NCI-H1436 (cell line): ENCODE results near the gene GALNT2.

Source experiments
- DNase-seq: peaks from one replicate; lab custom pipeline; 2025; lab: John Stamatoyannopoulos, UW

GALNT2 gene

GRCh38 chr1:230129341-230129740 is 62.3 kb downstream of the GALNT2 start:
- DNase-seq: no peak

GRCh38 chr1:230130172-230130944 is 63.3 kb downstream of the GALNT2 start:
- DNase-seq: no peak

DNA sequence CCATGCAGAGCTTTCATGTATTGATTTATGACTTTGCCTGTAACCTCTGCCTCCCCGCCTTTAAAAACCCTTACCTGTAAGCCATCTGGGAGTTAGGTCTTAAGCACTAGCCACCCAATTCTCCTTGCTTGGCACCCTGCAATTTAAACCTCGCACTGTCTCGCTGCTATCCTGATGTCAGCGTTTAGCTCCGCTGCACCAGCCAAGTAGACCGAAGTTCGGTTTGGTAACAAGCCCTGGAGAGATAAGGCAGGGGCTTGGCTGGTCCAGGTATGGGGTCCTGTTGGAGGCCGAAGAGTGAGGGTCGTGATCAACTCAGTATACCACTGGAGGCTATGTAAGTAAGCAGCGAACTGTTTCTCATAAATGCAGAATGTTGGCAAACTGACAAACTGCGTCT is 64.4 kb downstream of the GALNT2 start:
- DNase-seq: no peak

- no peak for DNase-seq
Measured at GRCh38 chr1:230132758-230133157, 65.7 kb downstream of the GALNT2 start.

DNA sequence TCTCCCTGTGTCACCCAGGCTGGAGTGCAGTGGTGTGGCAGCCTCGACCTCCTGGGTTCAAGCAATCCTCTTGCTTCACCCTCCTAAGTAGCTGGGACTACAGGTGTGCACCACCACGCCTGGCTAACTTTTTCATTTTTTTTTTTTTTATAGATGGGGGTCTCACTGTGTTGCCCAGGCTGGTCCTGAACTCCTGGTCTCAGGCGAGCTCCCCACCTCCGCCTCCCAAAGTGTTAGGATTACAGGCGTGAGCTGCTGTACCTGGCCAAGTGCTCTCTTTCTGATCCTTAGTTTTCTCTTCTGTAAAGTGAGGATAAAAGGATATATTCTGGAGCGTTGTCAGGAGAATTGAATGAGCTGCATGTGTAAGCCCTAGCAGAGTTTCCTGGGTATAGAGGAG is 68.7 kb downstream of the GALNT2 start:
- DNase-seq: no peak

- no peak for DNase-seq
Measured at GRCh38 chr1:230136453-230137336, 69.7 kb downstream of the GALNT2 start.

DNA sequence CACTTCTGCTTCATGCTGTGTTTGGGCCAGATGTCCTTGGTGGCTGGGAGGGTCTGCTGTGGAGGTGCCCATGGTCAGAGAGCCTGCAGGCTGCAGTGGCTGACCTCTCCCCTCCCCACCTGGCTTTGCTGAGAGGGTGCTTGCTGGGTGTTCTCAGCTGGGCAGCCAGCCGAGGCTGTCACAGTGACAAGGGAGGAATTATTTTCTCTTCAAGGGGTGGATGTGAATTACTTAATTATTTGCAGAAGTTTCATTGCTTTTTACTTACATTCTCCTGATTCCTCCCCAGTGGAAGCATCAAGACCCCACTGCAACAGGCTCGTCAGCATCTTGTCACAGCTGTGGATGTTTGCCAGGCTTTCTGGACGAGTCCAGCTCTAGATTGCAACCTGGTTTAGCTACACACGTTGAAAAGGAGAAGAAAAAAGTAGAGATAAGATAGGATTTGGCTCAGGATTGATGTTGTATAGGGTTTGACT is 70.3 kb downstream of the GALNT2 start:
- DNase-seq: no peak

- no peak for DNase-seq
Measured at GRCh38 chr1:230138561-230139239, 71.7 kb downstream of the GALNT2 start.

DNA sequence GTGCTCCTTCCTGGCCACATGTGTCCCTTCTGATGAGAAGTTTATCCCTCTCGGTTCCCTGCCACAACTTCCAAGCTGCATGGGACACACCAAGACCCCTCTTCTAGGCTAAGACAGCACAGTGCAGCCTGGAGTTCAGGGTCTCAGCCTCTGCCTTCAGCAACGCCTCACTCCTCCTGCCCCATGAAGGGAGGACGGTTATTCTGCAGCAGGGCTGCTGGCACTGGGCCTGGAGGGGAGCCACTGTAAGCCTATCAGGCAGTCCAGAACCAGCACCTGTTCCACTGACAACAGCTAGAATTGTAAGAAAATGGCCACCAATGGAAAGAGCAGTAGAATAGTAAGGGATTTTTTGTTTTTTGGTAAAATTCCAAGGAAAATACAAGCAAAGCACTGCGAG is 72.3 kb downstream of the GALNT2 start:
- no peak for DNase-seq

GRCh38 chr1:230139741-230140140 is 72.7 kb downstream of the GALNT2 start:
- no peak for DNase-seq

DNA sequence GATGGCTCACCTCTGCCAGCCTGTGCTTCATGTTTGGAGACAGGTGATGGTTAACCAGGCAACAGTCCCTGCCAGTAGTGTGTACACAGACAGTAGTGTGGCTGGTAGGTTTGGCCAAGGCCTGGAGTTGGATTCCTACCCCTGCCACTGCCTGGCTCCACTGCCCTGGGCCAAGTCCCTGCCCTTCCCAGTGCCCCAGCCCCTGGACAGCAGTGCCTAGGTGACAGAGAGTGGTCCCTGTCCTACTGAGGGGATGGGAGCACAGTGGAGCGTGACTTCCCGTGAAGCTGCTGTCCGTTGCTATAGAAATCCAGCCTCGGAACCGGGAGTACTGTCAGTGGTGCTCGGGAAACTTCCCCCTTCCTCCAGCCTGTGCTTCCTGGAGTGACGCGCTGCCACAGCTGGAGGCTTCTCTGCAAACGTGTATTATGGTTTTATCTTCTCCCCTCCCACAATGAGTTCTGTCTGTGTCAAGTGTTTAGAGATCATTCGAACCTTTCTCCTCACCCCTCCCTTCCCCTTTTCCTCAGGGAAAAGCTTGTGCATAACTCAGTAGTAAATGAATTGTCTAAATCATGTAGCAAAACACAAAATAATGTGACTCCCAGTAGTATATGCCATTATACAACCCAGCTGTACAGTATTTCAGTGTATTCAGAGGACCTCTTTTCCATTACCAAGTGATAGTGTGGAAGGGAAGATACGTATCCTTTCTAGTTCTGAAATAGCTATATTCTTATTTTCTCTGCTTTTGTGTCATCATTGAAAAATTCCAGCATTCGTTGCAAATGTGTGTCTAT is 73.4 kb downstream of the GALNT2 start:
- no peak for DNase-seq

DNA sequence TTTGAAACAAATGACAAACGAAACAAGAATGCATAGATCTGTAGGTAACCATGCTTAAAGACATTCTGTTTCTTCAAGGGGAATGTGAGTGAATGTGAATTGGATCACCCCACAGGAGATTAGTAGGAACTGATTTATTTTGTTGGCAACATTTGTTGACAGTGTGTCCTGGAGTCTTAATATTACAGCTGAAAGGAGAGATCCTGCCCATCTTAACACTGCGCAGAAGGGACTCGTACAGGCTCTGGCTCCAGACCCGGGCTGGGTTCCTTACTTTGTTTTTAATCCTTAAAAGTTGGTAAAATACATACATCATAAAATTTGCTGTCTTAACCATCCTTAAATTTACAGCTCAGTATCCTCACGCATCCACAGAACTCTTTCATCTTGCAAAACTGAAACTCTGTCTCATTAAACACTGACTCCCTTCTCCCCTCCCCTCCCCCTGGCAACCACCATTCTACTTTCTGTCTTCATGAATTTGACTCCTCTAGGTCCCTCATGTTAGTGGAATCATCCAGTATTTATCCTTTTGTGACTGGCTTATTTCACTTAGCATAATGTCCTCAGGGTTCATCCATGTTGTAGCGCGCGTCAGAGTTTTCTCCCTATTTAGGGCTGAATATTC is 74.1 kb downstream of the GALNT2 start:
- no peak for DNase-seq

DNA sequence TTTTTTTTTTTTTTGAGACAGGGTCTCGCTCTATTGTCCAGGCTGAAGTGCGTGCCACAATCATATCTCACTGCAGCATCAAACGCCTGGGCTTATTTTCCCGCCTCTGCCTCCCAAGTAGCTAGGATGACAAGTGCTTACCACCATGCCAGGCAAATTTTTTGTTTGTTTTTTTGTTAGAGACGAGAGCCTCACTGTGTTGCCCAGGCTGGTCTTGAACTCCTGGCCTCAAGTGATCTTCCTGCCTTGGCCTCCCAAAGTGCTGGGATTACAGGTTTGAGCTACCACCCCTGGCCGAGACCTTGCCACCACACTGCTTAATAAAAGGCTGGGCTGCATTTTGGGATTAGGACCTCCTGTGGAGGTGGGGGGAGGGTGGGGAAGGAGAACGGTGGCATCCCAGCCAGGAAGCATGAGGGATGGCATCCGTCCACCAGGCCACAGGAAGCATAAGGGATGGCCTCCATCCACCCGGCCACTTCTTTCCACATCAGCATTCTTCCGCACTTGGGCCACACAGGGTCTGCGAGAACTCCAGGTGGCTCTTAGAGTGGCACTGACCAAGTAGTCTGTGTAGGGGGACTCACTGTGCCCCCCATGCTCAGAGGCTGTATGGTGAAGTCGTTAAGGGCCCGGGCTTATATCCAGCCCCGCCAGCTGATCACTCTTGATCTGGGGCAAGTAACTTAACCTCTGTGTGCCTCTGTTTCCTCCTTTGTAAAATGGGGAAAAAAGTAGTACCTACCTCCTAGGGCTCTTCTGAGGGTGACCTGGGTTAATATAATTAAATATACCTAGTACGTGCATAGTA is 75.0 kb downstream of the GALNT2 start:
- DNase-seq: no peak

DNA sequence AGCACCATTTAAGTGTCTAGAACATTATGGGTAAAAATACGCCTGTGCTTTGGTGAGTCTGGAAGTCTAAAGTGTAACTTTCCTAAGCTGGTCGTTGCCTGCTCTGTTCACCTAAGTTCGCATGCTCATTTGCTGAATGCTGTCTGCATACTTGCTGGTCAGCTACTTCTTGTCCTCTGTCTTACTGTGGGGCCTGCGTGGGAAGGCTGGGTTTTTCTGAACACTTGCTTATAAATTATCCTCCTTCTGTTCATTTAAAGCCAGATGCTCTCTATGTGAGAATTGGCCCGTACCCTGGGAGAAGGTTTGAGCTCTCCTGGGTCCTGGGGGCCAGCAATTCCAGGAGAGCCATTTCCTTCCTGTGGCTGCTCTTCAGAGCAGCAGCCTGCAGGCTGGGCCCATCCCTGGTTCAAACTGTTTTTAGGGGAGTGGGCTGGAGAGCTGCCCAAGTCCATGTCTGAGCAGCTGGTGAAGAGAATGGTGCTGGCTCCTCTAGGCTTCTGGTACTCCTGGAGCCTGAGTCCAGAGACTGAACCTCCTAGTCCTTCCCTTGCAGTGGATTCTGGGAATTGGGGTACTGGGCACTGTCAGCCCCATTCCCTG is 75.7 kb downstream of the GALNT2 start:
- DNase-seq: no peak

GRCh38 chr1:230143534-230143933 is 76.5 kb downstream of the GALNT2 start:
- DNase-seq: no peak

GRCh38 chr1:230144010-230144614 is 77.1 kb downstream of the GALNT2 start:
- DNase-seq: no peak

DNA sequence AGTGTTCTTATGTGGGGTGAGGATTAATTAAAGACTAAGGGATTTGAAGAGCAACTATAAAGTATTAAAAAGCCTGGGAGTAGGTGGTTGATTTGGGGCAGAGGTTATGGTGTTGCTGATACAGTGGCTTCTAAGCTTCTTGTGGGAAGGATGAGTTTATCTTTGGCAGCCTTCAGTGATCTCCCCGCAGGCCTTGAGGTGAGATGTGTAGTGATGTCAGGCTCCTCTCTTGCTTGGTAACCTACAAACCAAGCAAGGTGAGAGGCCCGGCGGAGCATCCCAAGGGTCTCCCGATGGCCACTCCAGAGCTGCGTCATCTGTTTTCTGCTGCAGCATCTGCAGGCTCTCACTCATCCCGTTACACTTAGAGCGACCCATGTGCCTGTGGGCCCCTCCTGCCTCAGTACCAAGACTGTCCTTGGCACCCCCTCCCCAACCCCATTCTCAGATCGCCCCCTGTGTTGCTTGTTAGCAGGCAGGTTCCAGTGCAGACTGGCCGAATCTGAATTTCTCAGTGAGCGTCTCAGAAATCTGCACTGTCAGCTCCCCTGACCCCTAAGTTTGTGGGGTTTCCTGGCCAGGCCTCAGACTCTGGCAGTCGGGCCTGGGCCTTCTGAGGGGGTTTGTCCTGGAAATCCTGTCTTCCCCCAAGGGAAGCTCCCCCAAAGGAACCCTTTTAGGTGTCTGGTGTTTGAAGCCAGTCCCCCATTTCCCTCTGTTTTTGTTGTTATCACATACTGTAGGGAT is 77.9 kb downstream of the GALNT2 start:
- DNase-seq: no peak

GRCh38 chr1:230145505-230145899 is 78.5 kb downstream of the GALNT2 start:
- DNase-seq: peak; percentile 21
